ENCODE results near the gene NFIB. TPM values are rescaled to one million over a fixed set of nuclear protein-coding genes. Genes with fewer than 3 reads are reported as not detected.

The NFIB gene
- total and polyA plus RNA-seq, 2 of the 8 experiments (the other 6 are each of a cell fraction or from before 2014, with no cell fraction given), result 2.6 to 13.1 TPM

DNA sequence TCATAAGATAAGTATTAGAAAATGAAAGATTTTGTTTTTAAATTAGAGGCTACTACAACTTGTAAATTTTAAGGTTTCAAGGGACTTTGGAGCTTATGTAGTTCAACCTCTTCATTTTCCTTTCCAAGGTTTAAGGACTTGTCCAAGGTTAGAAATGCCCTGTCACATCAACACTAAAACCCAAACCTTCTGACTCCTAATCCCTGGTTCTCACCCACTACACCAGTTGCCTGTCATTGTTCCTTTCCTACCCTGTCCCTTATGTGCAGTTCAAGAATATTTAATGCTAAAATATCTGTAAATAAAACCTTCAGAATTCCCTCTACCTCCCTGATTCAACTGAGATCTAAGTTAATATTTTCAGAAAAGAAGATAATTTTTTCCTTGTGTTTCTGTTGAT lies 206.4 kb downstream of the NFIB start:
- Histone ChIP-seq H2BK15ac (ENCODE audit: low read length) (no peak overlapping the region), H3K56ac (replicated peaks; ENCODE audit: insufficient read length, low read depth, low read length) (no peak overlapping the region), H4K8ac (ENCODE audit: extremely low read depth, insufficient read depth, low read length) (no peak overlapping the region), H3K23me2 (ENCODE audit: low read depth, low read length) (no peaks in the 10 kb centered on the region), H3K4me2 (ENCODE audit: insufficient read depth in 1 of 2, low read depth in 2 of 2, low read length in 2 of 2) (no peak overlapping the region), H3K9ac (replicated peaks in 1 of 4; ENCODE audit: extremely low read depth in 1 of 4, low read depth in 3 of 4, low read length in 3 of 4) (no peak overlapping the region), H3K4ac (replicated peaks; ENCODE audit: insufficient read length, low read depth, low read length) (no peak overlapping the region), H2BK12ac (ENCODE audit: low read depth, low read length) (no peak overlapping the region), H4K5ac (ENCODE audit: insufficient read length, low read depth, low read length) (no peak overlapping the region), H3K9me3 (ENCODE audit: insufficient read depth in 2 of 2, low read depth in 1 of 2, low read length in 1 of 2) (no peaks in the 10 kb centered on the region), H3K18ac (ENCODE audit: extremely low read depth, low read length) (no peak overlapping the region), H3K27me3 (replicated peaks in 1 of 4; ENCODE audit: control insufficient read depth in 3 of 4, extremely low read depth in 1 of 4, insufficient read depth in 3 of 4, low read length in 3 of 4) (no peaks in the 10 kb centered on the region), H3K27ac (ENCODE audit: low read depth, low read length) (no peak overlapping the region), H2BK20ac (ENCODE audit: low read length) (no peak overlapping the region), H3K23ac (ENCODE audit: insufficient read length) (no peak overlapping the region), H3K79me2 (ENCODE audit: control insufficient read depth in 1 of 2, insufficient read depth in 2 of 2, low read length in 2 of 2) (no peaks in the 10 kb centered on the region), H3K4me3 (ENCODE audit: extremely low read depth in 1 of 4, insufficient read depth in 2 of 4, low read depth in 3 of 4, low read length in 4 of 4) (no peak overlapping the region), H3K14ac (ENCODE audit: insufficient read length) (no peak overlapping the region), H4K20me1 (replicated peaks in 1 of 2; ENCODE audit: control insufficient read depth in 1 of 2, insufficient read depth in 2 of 2, low read length in 2 of 2) (no peaks in the 10 kb centered on the region), H4K91ac (replicated peaks; ENCODE audit: insufficient read length, low read length) (no peak overlapping the region), H2BK5ac (ENCODE audit: low read depth, low read length) (no peak overlapping the region), H2AFZ (ENCODE audit: low read length) (no peak overlapping the region), H2BK120ac (replicated peaks; ENCODE audit: low read depth, low read length) (no peak overlapping the region), H2AK5ac (ENCODE audit: low read depth, low read length) (no peak overlapping the region), H3K36me3 (ENCODE audit: control insufficient read depth in 2 of 4, insufficient read depth in 4 of 4, low read length in 3 of 4) (no peaks in the 10 kb centered on the region; a peak in 1 of 8 replicates), H3K4me1 (replicated peaks in 1 of 4; ENCODE audit: control insufficient read depth in 3 of 4, insufficient read depth in 4 of 4, low read length in 3 of 4) (peaks cover 0 to 13% (median 5%) of the 10 kb centered on the region in 4 experiments; a peak in 5 of 7 replicates), H3K79me1 (ENCODE audit: low read depth, low read length) (no peaks in the 10 kb centered on the region)
- DNase-seq (ENCODE audit: low read depth in 1 of 2, low spot score in 2 of 2) (no peak), FAIRE-seq (no peak)
- CTCF ChIA-PET (ENCODE audit: partially characterized antibody), result interaction anchor here (0.6 kb wide), 1 partner anchor 664 kb away, joined by 3 read pairs; no protein-coding TSS in a partner anchor
- POLR2A ChIA-PET (ENCODE audit: partially characterized antibody), result interaction anchor here (1.1 kb wide), 1 partner anchor 209 kb away, joined by 3 read pairs; no protein-coding TSS in a partner anchor
- TF ChIP-seq CBX8 (IDR thresholded peaks at IDR 0.05; ENCODE audit: borderline replicate concordance, low read depth, low read length) (no peak), SP1 (IDR thresholded peaks at IDR 0.05; ENCODE audit: low read depth, low read length) (no peak), EP300 (IDR thresholded peaks at IDR 0.05; ENCODE audit: borderline replicate concordance in 1 of 2, low read depth in 2 of 2, low read length in 2 of 2) (no peak), CREB1 (IDR thresholded peaks at IDR 0.05) (no peak), ZNF274 (IDR thresholded peaks at IDR 0.05; ENCODE audit: borderline replicate concordance, extremely low read depth, low read length) (no peak), CTBP2 (IDR thresholded peaks at IDR 0.05; ENCODE audit: borderline replicate concordance, insufficient read depth, insufficient read length, low read length) (no peak), KDM1A (IDR thresholded peaks at IDR 0.05; ENCODE audit: borderline replicate concordance, low read length) (no peak), SIRT6 (IDR thresholded peaks at IDR 0.05; ENCODE audit: low read length) (no peak), TAF1 (IDR thresholded peaks at IDR 0.05; ENCODE audit: low read depth, low read length) (no peak), SIN3A (conservative IDR thresholded peaks at IDR 0.05 in 1 of 2, IDR thresholded peaks at IDR 0.05 in 1 of 2; ENCODE audit: low read depth in 1 of 2, low read length in 2 of 2) (no peak), CHD1 (IDR thresholded peaks at IDR 0.05; ENCODE audit: low read depth, low read length) (no peak), SRF (IDR thresholded peaks at IDR 0.05; ENCODE audit: low read depth, low read length) (no peak), TAF7 (optimal IDR thresholded peaks at IDR 0.05; ENCODE audit: borderline replicate concordance, low read depth, low read length) (no peak), TBP (IDR thresholded peaks at IDR 0.05; ENCODE audit: low read depth, low read length) (no peak)
- TF ChIP-seq, protein P1, sequence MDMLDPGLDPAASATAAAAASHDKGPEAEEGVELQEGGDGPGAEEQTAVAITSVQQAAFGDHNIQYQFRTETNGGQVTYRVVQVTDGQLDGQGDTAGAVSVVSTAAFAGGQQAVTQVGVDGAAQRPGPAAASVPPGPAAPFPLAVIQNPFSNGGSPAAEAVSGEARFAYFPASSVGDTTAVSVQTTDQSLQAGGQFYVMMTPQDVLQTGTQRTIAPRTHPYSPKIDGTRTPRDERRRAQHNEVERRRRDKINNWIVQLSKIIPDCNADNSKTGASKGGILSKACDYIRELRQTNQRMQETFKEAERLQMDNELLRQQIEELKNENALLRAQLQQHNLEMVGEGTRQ (IDR thresholded peaks at IDR 0.05; ENCODE audit: low read length), result no peak
